H9 (cell line): ENCODE measurements around the gene GALNT17. TPM values are rescaled to one million over a fixed set of nuclear protein-coding genes. Genes with fewer than 3 reads are reported as not detected.
A peak's percentile ranks its signal among the peaks of the same experiment; 100 is the strongest.

ENCODE experiments used
- DNase-seq: peaks from one replicate; pipeline ENCODE4 v3.0.0-alpha.2; 2017
- H2AFZ ChIP-seq: one replicate; pipeline ENCODE4 v1.6.1; 2013; ENCODE audit warnings: mild to moderate bottlenecking, low read length, control low read depth, moderate library complexity
- H2AK5ac ChIP-seq: 2 replicates; pipeline ENCODE4 v1.6.1; 2013; ENCODE audit warnings: low read length, control low read depth, mixed read lengths; ENCODE audit not compliant: insufficient read length
- H2BK120ac ChIP-seq: one replicate; pipeline ENCODE4 v1.6.1; 2013; ENCODE audit warnings: low read depth, mild to moderate bottlenecking, low read length, control low read depth, inconsistent platforms; ENCODE audit not compliant: poor library complexity, severe bottlenecking
- H2BK12ac ChIP-seq: 2 replicates; pipeline ENCODE4 v1.6.1; 2013; ENCODE audit warnings: low read length, control low read depth, mixed read lengths, low read depth; ENCODE audit not compliant: insufficient read length
- H2BK15ac ChIP-seq: 2 replicates; pipeline ENCODE4 v1.6.1; 2013; ENCODE audit warnings: low read depth, low read length, control low read depth
- H2BK20ac ChIP-seq: one replicate; pipeline ENCODE4 v1.6.1; 2013; ENCODE audit warnings: low read depth, mild to moderate bottlenecking, low read length, control low read depth, inconsistent platforms; ENCODE audit not compliant: poor library complexity, severe bottlenecking
- H2BK5ac ChIP-seq: 2 replicates; pipeline ENCODE4 v1.6.1; 2013; ENCODE audit warnings: low read length, control low read depth, mixed read lengths; ENCODE audit not compliant: insufficient read length
- H3K14ac ChIP-seq: 2 replicates; pipeline ENCODE4 v1.6.1; 2013; ENCODE audit warnings: low read length, control low read depth; ENCODE audit not compliant: insufficient read depth
- H3K18ac ChIP-seq: 2 replicates; pipeline ENCODE4 v1.6.1; 2013; ENCODE audit warnings: low read depth, mild to moderate bottlenecking, mixed read lengths, low read length, control low read depth; ENCODE audit not compliant: insufficient read length
- H3K23ac ChIP-seq: 2 replicates; pipeline ENCODE4 v1.6.1; 2013; ENCODE audit warnings: low read length, control low read depth, mixed read lengths, low read depth; ENCODE audit not compliant: insufficient read length
- H3K23me2 ChIP-seq: 2 replicates; pipeline ENCODE4 v1.6.1; 2013; ENCODE audit warnings: low read depth, mild to moderate bottlenecking, mixed read lengths, low read length, control low read depth; ENCODE audit not compliant: insufficient read length, poor library complexity, severe bottlenecking
- H3K27ac ChIP-seq: 2 replicates; pipeline ENCODE4 v1.5.1; 2013; ENCODE audit warnings: low read length, control low read depth, mixed read lengths, low read depth; ENCODE audit not compliant: insufficient read length
- H3K27me3 ChIP-seq: 2 replicates; pipeline ENCODE4 v1.6.1; 2013; ENCODE audit warnings: low read length, control low read depth, inconsistent platforms; ENCODE audit not compliant: insufficient read depth
- H3K4ac ChIP-seq: 2 replicates; pipeline ENCODE4 v1.6.1; 2013; ENCODE audit warnings: low read depth, mild to moderate bottlenecking, control low read depth, inconsistent platforms, low read length, moderate library complexity
- H3K4me1 ChIP-seq: 2 replicates; pipeline ENCODE4 v1.6.1; 2013; ENCODE audit warnings: low read length, control low read depth, inconsistent platforms; ENCODE audit not compliant: insufficient read depth
- H3K4me2 ChIP-seq: 2 replicates; pipeline ENCODE4 v1.6.1; 2013; ENCODE audit warnings: low read length, control low read depth, mixed read lengths; ENCODE audit not compliant: insufficient read length, insufficient read depth
- H3K56ac ChIP-seq: 2 replicates; pipeline ENCODE4 v1.6.1; 2013; ENCODE audit warnings: low read depth, mild to moderate bottlenecking, mixed read lengths, low read length, control low read depth; ENCODE audit not compliant: insufficient read length
- H3K79me1 ChIP-seq: 2 replicates; pipeline ENCODE4 v1.6.1; 2013; ENCODE audit warnings: low read depth, mild to moderate bottlenecking, moderate library complexity, low read length, control low read depth, inconsistent platforms; ENCODE audit not compliant: insufficient read depth, poor library complexity, severe bottlenecking
- H3K79me2 ChIP-seq: 2 replicates; pipeline ENCODE4 v1.6.1; 2013; ENCODE audit warnings: low read length, control low read depth, inconsistent platforms; ENCODE audit not compliant: insufficient read depth
- H3K9ac ChIP-seq: 2 replicates; pipeline ENCODE4 v1.6.1; 2013; ENCODE audit warnings: low read length, control low read depth, mixed read lengths; ENCODE audit not compliant: insufficient read length; ENCODE audit errors: extremely low read depth
- H3K9me3 ChIP-seq: one replicate; pipeline ENCODE4 v1.6.1; 2013; ENCODE audit warnings: low read depth, low read length, inconsistent platforms; ENCODE audit not compliant: control insufficient read depth
- H3T11ph ChIP-seq: one replicate; pipeline ENCODE4 v1.6.1; 2013; ENCODE audit warnings: mild to moderate bottlenecking, low read length, control low read depth, inconsistent platforms
- H4K20me1 ChIP-seq: one replicate; pipeline ENCODE4 v1.6.1; 2013; ENCODE audit not compliant: control insufficient read depth, insufficient read length, insufficient read depth
- H4K5ac ChIP-seq: 2 replicates; pipeline ENCODE4 v1.6.1; 2013; ENCODE audit warnings: low read depth, mild to moderate bottlenecking, mixed read lengths, low read length, control low read depth; ENCODE audit not compliant: insufficient read length
- H4K8ac ChIP-seq: replicated peaks from 2 replicates; pipeline ENCODE4 v1.6.1; 2013; ENCODE audit warnings: low read length, control low read depth, mixed read lengths, low read depth; ENCODE audit not compliant: insufficient read length
- H4K91ac ChIP-seq: 2 replicates; pipeline ENCODE4 v1.6.1; 2013; ENCODE audit warnings: low read depth, mild to moderate bottlenecking, moderate library complexity, mixed read lengths, low read length, control low read depth; ENCODE audit not compliant: insufficient read length
- H3K27ac Mint-ChIP-seq, 3 experiments: 2 replicates in 2 of 3; 3 replicates in 1 of 3; pipeline ENCODE4 v1.8.0; 2020 to 2021; ENCODE audit warnings: mixed read lengths in 3 of 3, mild to moderate bottlenecking in 1 of 3, moderate library complexity in 1 of 3
- H3K27me3 Mint-ChIP-seq: 2 replicates; pipeline ENCODE4 v1.8.0; 2021; ENCODE audit warnings: low read depth, mild to moderate bottlenecking, moderate library complexity, mixed read lengths
- H3K36me3 Mint-ChIP-seq, 3 experiments: 2 replicates in 2 of 3; 3 replicates in 1 of 3; pipeline ENCODE4 v1.8.0; 2020 to 2021; ENCODE audit warnings: low read depth in 3 of 3, mixed read lengths in 3 of 3; ENCODE audit not compliant: insufficient read depth in 1 of 3
- H3K4me1 Mint-ChIP-seq, 2 experiments: 2 replicates each; pipeline ENCODE4 v1.8.0; 2020; ENCODE audit warnings: mixed read lengths in 2 of 2
- H3K4me3 Mint-ChIP-seq, 2 experiments: 2 replicates in 1 of 2; 3 replicates in 1 of 2; pipeline ENCODE4 v1.8.0; 2020 to 2021; ENCODE audit warnings: mild to moderate bottlenecking in 2 of 2, mixed read lengths in 2 of 2, moderate library complexity in 1 of 2
- H3K9me3 Mint-ChIP-seq, 2 experiments: 2 replicates in 1 of 2; 3 replicates in 1 of 2; pipeline ENCODE4 v1.8.0; 2020; ENCODE audit warnings: mild to moderate bottlenecking in 2 of 2, mixed read lengths in 2 of 2, moderate library complexity in 1 of 2
- WGBS: extraction: QIAGEN DNeasy Blood & Tissue Kit; methylation state at CpG from one replicate; pipeline ENCODE4 v1.1.7; 2013; ENCODE audit warnings: missing lambda C conversion rate, low lambda C conversion rate, mixed read lengths; ENCODE audit not compliant: insufficient read length; ENCODE audit errors: extremely low coverage; 5-methylcytosine and 5-hydroxymethylcytosine counted together
- total RNA-seq: library from RNA; stranded (reverse); gene quantifications from 2 replicates; pipeline ENCODE4 v1.2.1, GENCODE V29; 2021
- TF ChIP-seq, protein P1 (sequence below): fragments of 200-600 bp; sonication (generic); conservative IDR thresholded peaks from 3 replicates; pipeline ENCODE4 v1.8.0; 2021; ENCODE audit warnings: antibody characterized with exemption, mild to moderate bottlenecking

GALNT17 gene
- total RNA-seq, 1 experiment from 2014 or later: 43.2 TPM

DNA sequence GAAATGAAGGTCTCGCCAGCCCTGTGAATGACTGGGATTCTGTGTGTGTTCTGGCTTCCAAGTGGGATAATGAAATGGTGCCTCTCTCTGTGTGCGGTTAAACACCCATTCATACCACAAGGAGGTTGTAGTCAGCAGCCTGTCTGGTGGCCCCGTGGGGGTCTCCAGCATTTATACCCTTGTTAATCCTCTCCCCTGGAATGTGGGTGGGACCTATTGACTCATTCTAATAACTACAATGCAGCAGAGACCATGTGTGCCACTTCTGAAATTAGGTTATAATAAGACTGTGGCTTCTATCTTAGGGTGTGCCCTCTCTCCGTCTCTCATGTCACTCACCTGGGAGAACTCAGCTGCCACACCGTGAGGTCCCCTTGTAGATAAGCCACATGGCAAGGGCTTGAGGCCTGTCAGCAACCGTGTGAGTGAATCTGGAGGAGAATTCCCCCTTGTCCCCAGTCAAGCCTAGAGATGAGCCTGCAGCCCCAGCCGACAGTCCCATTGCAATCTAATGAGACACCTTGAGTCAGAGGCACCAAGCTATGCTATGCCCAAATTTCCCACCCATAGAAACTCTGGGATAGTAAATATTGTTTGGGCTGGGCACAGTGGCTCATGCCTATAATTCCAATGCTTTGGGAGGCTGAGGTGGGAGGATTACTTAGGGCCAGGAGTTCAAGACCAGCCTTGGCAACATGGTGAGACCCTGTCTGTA lies 106.8 kb downstream of the GALNT17 start:
- Histone ChIP-seq H2AK5ac (no peak overlapping the region), H3T11ph (no peak overlapping the region), H3K9ac (no peak overlapping the region), H3K27me3 (no peaks in the 10 kb centered on the region), H4K91ac (no peak overlapping the region), H2BK20ac (no peak overlapping the region), H2BK12ac (no peak overlapping the region), H2BK120ac (no peak overlapping the region), H3K4ac (no peak overlapping the region), H4K20me1 (no peaks in the 10 kb centered on the region), H4K8ac (no peak overlapping the region), H3K79me2 (peaks cover 12% of the 10 kb centered on the region; the same call in 1 of the 2 replicates), H3K23ac (no peak overlapping the region), H3K4me2 (no peak overlapping the region), H3K18ac (no peak overlapping the region), H3K9me3 (no peaks in the 10 kb centered on the region), H3K14ac (no peak overlapping the region; the same call in 1 of the 2 replicates), H4K5ac (no peak overlapping the region), H3K79me1 (peaks cover 7% of the 10 kb centered on the region), H2BK15ac (no peak overlapping the region), H2BK5ac (no peak overlapping the region), H3K4me1 (peaks cover 4% of the 10 kb centered on the region; the same call in 1 of the 2 replicates), H2AFZ (no peak overlapping the region), H3K23me2 (no peaks in the 10 kb centered on the region), H3K27ac (no peak overlapping the region), H3K56ac (no peak overlapping the region)
- peaks cover 43 to 48% of the 10 kb centered on the region in 2 experiments for H3K4me1 Mint-ChIP-seq
- peaks cover 19 to 27% (median 19%) of the 10 kb centered on the region in 3 experiments for H3K36me3 Mint-ChIP-seq
- peak overlapping the region; percentile 92 to 96 (median 94); a peak in 5 of 7 replicates for H3K27ac Mint-ChIP-seq
- no CpG with 5 or more reads among the region's 7 CpGs for WGBS
- no peaks in the 10 kb centered on the region for H3K27me3 Mint-ChIP-seq
- no peak for DNase-seq
- H3K9me3 Mint-ChIP-seq: peaks cover 0 to 3% of the 10 kb centered on the region in 2 experiments; a peak in 1 of 5 replicates
- TF ChIP-seq, protein P1, sequence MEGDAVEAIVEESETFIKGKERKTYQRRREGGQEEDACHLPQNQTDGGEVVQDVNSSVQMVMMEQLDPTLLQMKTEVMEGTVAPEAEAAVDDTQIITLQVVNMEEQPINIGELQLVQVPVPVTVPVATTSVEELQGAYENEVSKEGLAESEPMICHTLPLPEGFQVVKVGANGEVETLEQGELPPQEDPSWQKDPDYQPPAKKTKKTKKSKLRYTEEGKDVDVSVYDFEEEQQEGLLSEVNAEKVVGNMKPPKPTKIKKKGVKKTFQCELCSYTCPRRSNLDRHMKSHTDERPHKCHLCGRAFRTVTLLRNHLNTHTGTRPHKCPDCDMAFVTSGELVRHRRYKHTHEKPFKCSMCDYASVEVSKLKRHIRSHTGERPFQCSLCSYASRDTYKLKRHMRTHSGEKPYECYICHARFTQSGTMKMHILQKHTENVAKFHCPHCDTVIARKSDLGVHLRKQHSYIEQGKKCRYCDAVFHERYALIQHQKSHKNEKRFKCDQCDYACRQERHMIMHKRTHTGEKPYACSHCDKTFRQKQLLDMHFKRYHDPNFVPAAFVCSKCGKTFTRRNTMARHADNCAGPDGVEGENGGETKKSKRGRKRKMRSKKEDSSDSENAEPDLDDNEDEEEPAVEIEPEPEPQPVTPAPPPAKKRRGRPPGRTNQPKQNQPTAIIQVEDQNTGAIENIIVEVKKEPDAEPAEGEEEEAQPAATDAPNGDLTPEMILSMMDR: no peak
- H3K4me3 Mint-ChIP-seq: no peak overlapping the region
